Activated CD4-positive, alpha-beta T cell treated with anti-CD3 and anti-CD28 coated beads for 48 hours (primary cell): ENCODE data around the gene HEPN1.
A peak's percentile ranks its signal among the peaks of the same experiment; 100 is the strongest.

Experiments
- DNase-seq: peaks from one replicate; pipeline ENCODE4 v3.0.0-alpha.2; 2020

HEPN1 gene

GRCh38 chr11:124918950-124919349 is at the start of gene HEPN1:
HEPN1 (plus strand) TSS chr11:124919250.
- no peak for DNase-seq

- DNase-seq = no peak
These were observed 49.7 kb upstream of the HEPN1 start for GRCh38 chr11:124869331-124869730.

- DNase-seq = no peak
These were observed 49.1 kb upstream of the HEPN1 start for GRCh38 chr11:124869856-124870387.

GRCh38 chr11:124870430-124870829 is 48.6 kb upstream of the HEPN1 start:
- DNase-seq = no peak

GRCh38 chr11:124872280-124872679 is 46.8 kb upstream of the HEPN1 start:
- DNase-seq = no peak

- no peak for DNase-seq
These were observed 46.3 kb upstream of the HEPN1 start for GRCh38 chr11:124872741-124873140.

- DNase-seq = no peak
These were observed 45.1 kb upstream of the HEPN1 start for GRCh38 chr11:124873951-124874350.

GRCh38 chr11:124874571-124875255 is 44.3 kb upstream of the HEPN1 start:
- no peak for DNase-seq

GRCh38 chr11:124875401-124875800 is 43.6 kb upstream of the HEPN1 start:
- DNase-seq = no peak

- peak; percentile 84 for DNase-seq
These were observed 42.9 kb upstream of the HEPN1 start for GRCh38 chr11:124875943-124876817.

- no peak for DNase-seq
These were observed 42.0 kb upstream of the HEPN1 start for GRCh38 chr11:124876818-124877630.

GRCh38 chr11:124877631-124877909 is 41.5 kb upstream of the HEPN1 start:
- DNase-seq = no peak

GRCh38 chr11:124877910-124878758 is 40.9 kb upstream of the HEPN1 start:
- DNase-seq = no peak

GRCh38 chr11:124878759-124879492 is 40.1 kb upstream of the HEPN1 start:
- no peak for DNase-seq

- DNase-seq = no peak
These were observed 39.4 kb upstream of the HEPN1 start for GRCh38 chr11:124879493-124880289.

GRCh38 chr11:124880290-124880611 is 38.8 kb upstream of the HEPN1 start:
- no peak for DNase-seq

GRCh38 chr11:124880958-124881357 is 38.1 kb upstream of the HEPN1 start:
- no peak for DNase-seq

GRCh38 chr11:124882339-124883071 is 36.5 kb upstream of the HEPN1 start:
- DNase-seq = no peak

- DNase-seq = no peak
These were observed 34.7 kb upstream of the HEPN1 start for GRCh38 chr11:124884340-124884739.

GRCh38 chr11:124884869-124885479 is 34.1 kb upstream of the HEPN1 start:
- no peak for DNase-seq
